HL-60 (cell line): Measurements from ENCODE around the gene LY6G6F.

Experiments used
- GABPA ChIP-seq: IDR thresholded peaks from 2 replicates; pipeline ENCODE4 v1.6.1; 2012; ENCODE audit warnings: low read depth
- POLR2AphosphoS5 ChIP-seq: IDR thresholded peaks from 2 replicates; pipeline ENCODE4 v1.6.1; 2012; ENCODE audit warnings: low read depth
- SPI1 ChIP-seq: IDR thresholded peaks from 2 replicates; pipeline ENCODE4 v1.6.1; 2012; ENCODE audit warnings: low read depth, mild to moderate bottlenecking, borderline replicate concordance
- TF ChIP-seq, protein P1 (sequence below): IDR thresholded peaks from one replicate; pipeline ENCODE4 v1.5.1; 2011; ENCODE audit warnings: low read length, control low read depth, inconsistent platforms; ENCODE audit not compliant: insufficient read depth
- TF ChIP-seq, protein P2 (sequence below): IDR thresholded peaks from 2 replicates; pipeline ENCODE4 v1.6.1; 2012; ENCODE audit warnings: low read depth; ENCODE audit not compliant: insufficient replicate concordance

DNA sequence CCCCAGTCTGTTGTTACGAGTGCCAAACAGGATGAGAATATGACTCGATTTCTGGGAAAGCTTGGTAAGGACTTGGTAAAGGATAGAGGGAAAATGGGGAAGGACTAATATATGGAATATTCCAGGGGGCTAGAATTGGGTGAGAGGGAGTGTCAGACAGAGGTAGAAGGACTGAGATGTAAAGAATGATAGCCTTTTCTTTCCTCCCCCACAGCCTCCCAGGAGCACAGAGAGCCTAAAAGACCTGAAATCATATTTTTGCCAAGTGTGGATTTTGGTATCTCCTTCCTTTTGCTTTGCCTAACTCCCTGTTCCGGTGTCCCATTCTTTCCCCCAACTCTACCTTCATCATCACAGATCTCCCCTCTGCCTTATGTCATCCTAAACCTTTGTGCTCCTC lies 36.2 kb downstream of the LY6G6F start:
- TF ChIP-seq, protein P1, sequence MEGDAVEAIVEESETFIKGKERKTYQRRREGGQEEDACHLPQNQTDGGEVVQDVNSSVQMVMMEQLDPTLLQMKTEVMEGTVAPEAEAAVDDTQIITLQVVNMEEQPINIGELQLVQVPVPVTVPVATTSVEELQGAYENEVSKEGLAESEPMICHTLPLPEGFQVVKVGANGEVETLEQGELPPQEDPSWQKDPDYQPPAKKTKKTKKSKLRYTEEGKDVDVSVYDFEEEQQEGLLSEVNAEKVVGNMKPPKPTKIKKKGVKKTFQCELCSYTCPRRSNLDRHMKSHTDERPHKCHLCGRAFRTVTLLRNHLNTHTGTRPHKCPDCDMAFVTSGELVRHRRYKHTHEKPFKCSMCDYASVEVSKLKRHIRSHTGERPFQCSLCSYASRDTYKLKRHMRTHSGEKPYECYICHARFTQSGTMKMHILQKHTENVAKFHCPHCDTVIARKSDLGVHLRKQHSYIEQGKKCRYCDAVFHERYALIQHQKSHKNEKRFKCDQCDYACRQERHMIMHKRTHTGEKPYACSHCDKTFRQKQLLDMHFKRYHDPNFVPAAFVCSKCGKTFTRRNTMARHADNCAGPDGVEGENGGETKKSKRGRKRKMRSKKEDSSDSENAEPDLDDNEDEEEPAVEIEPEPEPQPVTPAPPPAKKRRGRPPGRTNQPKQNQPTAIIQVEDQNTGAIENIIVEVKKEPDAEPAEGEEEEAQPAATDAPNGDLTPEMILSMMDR: no peak
- TF ChIP-seq SPI1: no peak
- TF ChIP-seq, protein P2, sequence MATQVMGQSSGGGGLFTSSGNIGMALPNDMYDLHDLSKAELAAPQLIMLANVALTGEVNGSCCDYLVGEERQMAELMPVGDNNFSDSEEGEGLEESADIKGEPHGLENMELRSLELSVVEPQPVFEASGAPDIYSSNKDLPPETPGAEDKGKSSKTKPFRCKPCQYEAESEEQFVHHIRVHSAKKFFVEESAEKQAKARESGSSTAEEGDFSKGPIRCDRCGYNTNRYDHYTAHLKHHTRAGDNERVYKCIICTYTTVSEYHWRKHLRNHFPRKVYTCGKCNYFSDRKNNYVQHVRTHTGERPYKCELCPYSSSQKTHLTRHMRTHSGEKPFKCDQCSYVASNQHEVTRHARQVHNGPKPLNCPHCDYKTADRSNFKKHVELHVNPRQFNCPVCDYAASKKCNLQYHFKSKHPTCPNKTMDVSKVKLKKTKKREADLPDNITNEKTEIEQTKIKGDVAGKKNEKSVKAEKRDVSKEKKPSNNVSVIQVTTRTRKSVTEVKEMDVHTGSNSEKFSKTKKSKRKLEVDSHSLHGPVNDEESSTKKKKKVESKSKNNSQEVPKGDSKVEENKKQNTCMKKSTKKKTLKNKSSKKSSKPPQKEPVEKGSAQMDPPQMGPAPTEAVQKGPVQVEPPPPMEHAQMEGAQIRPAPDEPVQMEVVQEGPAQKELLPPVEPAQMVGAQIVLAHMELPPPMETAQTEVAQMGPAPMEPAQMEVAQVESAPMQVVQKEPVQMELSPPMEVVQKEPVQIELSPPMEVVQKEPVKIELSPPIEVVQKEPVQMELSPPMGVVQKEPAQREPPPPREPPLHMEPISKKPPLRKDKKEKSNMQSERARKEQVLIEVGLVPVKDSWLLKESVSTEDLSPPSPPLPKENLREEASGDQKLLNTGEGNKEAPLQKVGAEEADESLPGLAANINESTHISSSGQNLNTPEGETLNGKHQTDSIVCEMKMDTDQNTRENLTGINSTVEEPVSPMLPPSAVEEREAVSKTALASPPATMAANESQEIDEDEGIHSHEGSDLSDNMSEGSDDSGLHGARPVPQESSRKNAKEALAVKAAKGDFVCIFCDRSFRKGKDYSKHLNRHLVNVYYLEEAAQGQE: no peak
- TF ChIP-seq POLR2AphosphoS5: no peak
- no peak for TF ChIP-seq GABPA
